Keratinocyte (primary cell): ENCODE data around the gene ANKRD44.

Experiments
- CTCF ChIP-seq, 3 experiments: IDR thresholded peaks in 1 of 3; conservative IDR thresholded peaks in 1 of 3; optimal IDR thresholded peaks in 1 of 3; 2 replicates in 2 of 3; 3 replicates in 1 of 3; pipeline versions ENCODE3 to v1.5.1; 2011; ENCODE audit warnings: low read length in 3 of 3, mild to moderate bottlenecking in 3 of 3, moderate library complexity in 2 of 3, control low read depth in 1 of 3, inconsistent platforms in 1 of 3; ENCODE audit not compliant: insufficient read depth in 2 of 3; ENCODE audit errors: extremely low read depth in 1 of 3
- EZH2 ChIP-seq: IDR thresholded peaks from one replicate; pipeline ENCODE4 v1.6.1; 2012; ENCODE audit warnings: inconsistent platforms, mild to moderate bottlenecking, low read length, moderate library complexity

GRCh38 chr2:197079832-197080555 lies 230.6 kb downstream of the ANKRD44 start:
- TF ChIP-seq CTCF (optimal IDR thresholded peaks at IDR 0.05 in 1 of 3, IDR thresholded peaks at IDR 0.05 in 1 of 3, conservative IDR thresholded peaks at IDR 0.05 in 1 of 3; ENCODE audit: extremely low read depth in 1 of 3, insufficient read depth in 2 of 3, low read length in 3 of 3) (no peak), EZH2 (no peak)
